B cell (primary cell): ENCODE results near the gene AHNAK. TPM values are rescaled to one million over a fixed set of nuclear protein-coding genes. Genes with fewer than 3 reads are reported as not detected.

Experiments used
- ATAC-seq: fragments of 200-7000 bp; cut with Tn5 transposase; one replicate; pipeline ENCODE4 v1.10.0; 2021; ENCODE audit warnings: low read depth, mild to moderate bottlenecking, moderate number of reproducible peaks, moderate library complexity
- CTCF ChIA-PET: fragments of 350-600 bp; sonication (Branson Sonifier 250); formaldehyde crosslinking; loops from one replicate; lab custom pipeline; 2021; ENCODE audit warnings: antibody characterized with exemption, inconsistent platforms; lab: Charles Lee
- POLR2A ChIA-PET: fragments of 350-600 bp; sonication (Branson Sonifier 250); formaldehyde crosslinking; loops from one replicate; lab custom pipeline; 2021; ENCODE audit warnings: antibody characterized with exemption; lab: Charles Lee
- DNase-seq: peaks from one replicate; pipeline ENCODE4 v3.0.0; 2013
- H2AFZ ChIP-seq: 2 replicates; pipeline ENCODE4 v1.6.1; 2012; ENCODE audit warnings: mild to moderate bottlenecking, low read depth, low read length; ENCODE audit not compliant: insufficient read depth, poor library complexity, severe bottlenecking
- H3K27ac ChIP-seq, 2 donors: 1 replicate in 1 of 2; 2 replicates in 1 of 2; pipeline ENCODE4 v1.5.1; 2012 to 2013; ENCODE audit warnings: low read length in 2 of 2, mild to moderate bottlenecking in 2 of 2, moderate library complexity in 1 of 2
- H3K27me3 ChIP-seq, 4 experiments: fragments of 200-600 bp in 1 of 4; sonication (generic) in 1 of 4; replicated peaks in 1 of 4; 1 replicate in 2 of 4; 2 replicates in 2 of 4; pipeline versions ENCODE4 v1.6.1 to v1.7.0; 2013 to 2016; ENCODE audit warnings: low read length in 3 of 4, mild to moderate bottlenecking in 2 of 4, mixed read lengths in 1 of 4, moderate library complexity in 1 of 4; ENCODE audit not compliant: insufficient read depth in 4 of 4, control insufficient read depth in 3 of 4; ENCODE audit errors: control extremely low read depth in 1 of 4
- H3K36me3 ChIP-seq, 2 experiments: replicated peaks in 1 of 2; 1 replicate in 1 of 2; 2 replicates in 1 of 2; pipeline versions ENCODE4 v1.6.1 to v1.7.1; 2013; ENCODE audit warnings: low read length in 1 of 2; ENCODE audit not compliant: insufficient read depth in 2 of 2, control insufficient read depth in 1 of 2; ENCODE audit errors: control extremely low read depth in 1 of 2, extremely low read depth in 1 of 2
- H3K4me1 ChIP-seq, 2 donors: fragments of 200-600 bp in 1 of 2; sonication (generic) in 1 of 2; 1 replicate in 1 of 2; 2 replicates in 1 of 2; pipeline versions ENCODE4 v1.5.1 to v1.6.1; 2013 to 2017; ENCODE audit warnings: low read length in 2 of 2; ENCODE audit not compliant: control insufficient read depth in 2 of 2, insufficient read depth in 2 of 2
- H3K4me2 ChIP-seq: replicated peaks from 2 replicates; pipeline ENCODE3; 2012; ENCODE audit warnings: mild to moderate bottlenecking, low read depth, low read length; ENCODE audit not compliant: poor library complexity, severe bottlenecking
- H3K4me3 ChIP-seq, 5 experiments: fragments of 200-600 bp in 1 of 5; sonication (generic) in 1 of 5; 1 replicate in 3 of 5; 2 replicates in 2 of 5; pipeline versions ENCODE4 v1.5.1 to v1.7.0; 2011 to 2016; ENCODE audit warnings: low read length in 4 of 5, mild to moderate bottlenecking in 4 of 5, low read depth in 2 of 5, control low read depth in 1 of 5, moderate library complexity in 1 of 5; ENCODE audit not compliant: insufficient read depth in 1 of 5; ENCODE audit errors: control extremely low read depth in 1 of 5, extremely low read depth in 1 of 5
- H3K79me2 ChIP-seq: fragments of 200-600 bp; sonication (generic); one replicate; pipeline ENCODE4 v1.6.0; 2016; ENCODE audit warnings: low read length; ENCODE audit not compliant: control insufficient read depth, insufficient read depth
- H3K9ac ChIP-seq: fragments of 200-600 bp; sonication (generic); 2 replicates; pipeline ENCODE4 v1.6.1; 2017; ENCODE audit warnings: mild to moderate bottlenecking, low read length, moderate library complexity
- H3K9me3 ChIP-seq, 3 donors: one replicate each; pipeline versions ENCODE4 v1.6.1 to v1.7.1; 2013; ENCODE audit warnings: low read length in 2 of 3; ENCODE audit not compliant: control insufficient read depth in 2 of 3, insufficient read depth in 1 of 3; ENCODE audit errors: control extremely low read depth in 1 of 3
- H4K20me1 ChIP-seq: 2 replicates; pipeline ENCODE4 v1.6.0; 2012; ENCODE audit warnings: mild to moderate bottlenecking, low read length; ENCODE audit not compliant: insufficient read depth, control insufficient read depth, poor library complexity, severe bottlenecking
- H3K27ac Mint-ChIP-seq: one replicate; pipeline ENCODE4 v1.8.0; 2021; ENCODE audit warnings: mixed read lengths
- H3K27me3 Mint-ChIP-seq: one replicate; pipeline ENCODE4 v1.8.0; 2021; ENCODE audit warnings: mixed read lengths
- H3K4me1 Mint-ChIP-seq: one replicate; pipeline ENCODE4 v1.8.0; 2021; ENCODE audit warnings: mixed read lengths
- H3K4me3 Mint-ChIP-seq: one replicate; pipeline ENCODE4 v1.8.0; 2021; ENCODE audit warnings: mixed read lengths
- H3K9me3 Mint-ChIP-seq: one replicate; pipeline ENCODE4 v1.8.0; 2022; ENCODE audit warnings: mixed read lengths; ENCODE audit not compliant: insufficient read depth
- EZH2 ChIP-seq: IDR thresholded peaks from 2 replicates; pipeline ENCODE4 v1.6.1; 2012; ENCODE audit warnings: borderline replicate concordance, low read depth, mild to moderate bottlenecking, moderate library complexity, low read length; ENCODE audit not compliant: insufficient read depth, poor library complexity, severe bottlenecking
- WGBS: methylation state at CpG from one replicate; pipeline ENCODE4 v1.1.5; 2013; ENCODE audit warnings: missing lambda C conversion rate; ENCODE audit not compliant: insufficient coverage; 5-methylcytosine and 5-hydroxymethylcytosine counted together
- intact Hi-C: fragments of 100-400 bp; cut with micrococcal nuclease; formaldehyde crosslinking; loops from one replicate; pipeline ENCODE4 v1.10.0; 2022
- polyA plus RNA-seq: library from polyadenylated mRNA; depleted of rRNA; stranded (reverse); fragments of >200 nt; gene quantifications from 2 replicates; pipeline ENCODE4 v1.2.3, GENCODE V29; 2012
- total RNA-seq, 2 donors: library from RNA; stranded (reverse); fragments of 120-200 nt in 1 of 2; gene quantifications; 1 replicate in 1 of 2; 2 replicates in 1 of 2; pipeline versions ENCODE4 v1.2.3 to v1.2.4, GENCODE V29; 2013 to 2022
- TF ChIP-seq, protein P1 (sequence below): fragments of 200-600 bp; IDR thresholded peaks from one replicate; pipeline ENCODE4 v1.8.0; 2022; ENCODE audit warnings: antibody characterized with exemption, mild to moderate bottlenecking

AHNAK gene
- total and polyA plus RNA-seq, 2 donors (not counting 1 experiment from before 2014, with no cell fraction given), result 63.7 to 229 TPM

GRCh38 chr11:62461740-62462507, 84.7 kb downstream of the AHNAK start:
- no peaks in the 10 kb centered on the region for H3K36me3 ChIP-seq
- no peak overlapping the region for H3K9ac ChIP-seq
- no peaks in the 10 kb centered on the region for H3K9me3 ChIP-seq
- no peaks in the 10 kb centered on the region for H3K27me3 ChIP-seq
- no peak overlapping the region for H3K4me2 ChIP-seq
- Mint-ChIP-seq H3K4me3 (no peak overlapping the region), H3K27ac (no peak overlapping the region), H3K27me3 (no peaks in the 10 kb centered on the region), H3K9me3 (no peaks in the 10 kb centered on the region), H3K4me1 (peaks cover 17% of the 10 kb centered on the region)
- CTCF ChIA-PET, result interaction anchor here (0.7 to 3.4 kb wide), 3 partner anchors 34 to 574 kb away, joined by 3 to 12 read pairs (median 5); no protein-coding TSS in a partner anchor
- DNase-seq (no peak), ATAC-seq (no peak)
- TF ChIP-seq EZH2, result no peak
- TF ChIP-seq, protein P1, sequence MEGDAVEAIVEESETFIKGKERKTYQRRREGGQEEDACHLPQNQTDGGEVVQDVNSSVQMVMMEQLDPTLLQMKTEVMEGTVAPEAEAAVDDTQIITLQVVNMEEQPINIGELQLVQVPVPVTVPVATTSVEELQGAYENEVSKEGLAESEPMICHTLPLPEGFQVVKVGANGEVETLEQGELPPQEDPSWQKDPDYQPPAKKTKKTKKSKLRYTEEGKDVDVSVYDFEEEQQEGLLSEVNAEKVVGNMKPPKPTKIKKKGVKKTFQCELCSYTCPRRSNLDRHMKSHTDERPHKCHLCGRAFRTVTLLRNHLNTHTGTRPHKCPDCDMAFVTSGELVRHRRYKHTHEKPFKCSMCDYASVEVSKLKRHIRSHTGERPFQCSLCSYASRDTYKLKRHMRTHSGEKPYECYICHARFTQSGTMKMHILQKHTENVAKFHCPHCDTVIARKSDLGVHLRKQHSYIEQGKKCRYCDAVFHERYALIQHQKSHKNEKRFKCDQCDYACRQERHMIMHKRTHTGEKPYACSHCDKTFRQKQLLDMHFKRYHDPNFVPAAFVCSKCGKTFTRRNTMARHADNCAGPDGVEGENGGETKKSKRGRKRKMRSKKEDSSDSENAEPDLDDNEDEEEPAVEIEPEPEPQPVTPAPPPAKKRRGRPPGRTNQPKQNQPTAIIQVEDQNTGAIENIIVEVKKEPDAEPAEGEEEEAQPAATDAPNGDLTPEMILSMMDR, result no peak
- no peaks in the 10 kb centered on the region for H4K20me1 ChIP-seq
- POLR2A ChIA-PET, result interaction anchor here (0.6 kb wide), 1 partner anchor 10 kb away, joined by 5 read pairs; no protein-coding TSS in a partner anchor
- H3K79me2 ChIP-seq, result no peaks in the 10 kb centered on the region
- no peak overlapping the region for H3K4me3 ChIP-seq
- H3K4me1 ChIP-seq, result peaks cover 0 to 8% of the 10 kb centered on the region in 2 donors
- WGBS, result 62% methylated on average over 4 of the region's 15 CpGs
- H3K27ac ChIP-seq, result no peak overlapping the region
- H2AFZ ChIP-seq, result no peak overlapping the region
- intact Hi-C loops, result no loop called here

DNA sequence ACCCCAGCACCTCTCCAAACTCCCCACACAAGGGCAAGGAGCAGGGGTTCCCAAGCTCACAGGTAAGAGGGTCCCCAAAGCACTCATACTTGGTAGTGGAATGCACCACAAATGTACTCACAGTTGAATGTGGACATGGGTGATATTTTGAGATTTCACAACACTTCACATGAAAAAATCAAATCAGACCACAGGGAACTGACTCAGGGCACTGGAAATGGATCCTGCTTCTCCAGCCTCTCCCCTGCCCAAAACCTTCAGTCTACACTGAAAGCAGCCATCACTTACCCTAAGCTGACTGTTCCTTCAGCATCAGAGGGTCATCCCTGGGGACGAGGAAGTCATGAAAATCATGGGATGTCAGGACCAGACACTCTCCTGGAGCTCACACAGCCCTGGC, 87.5 kb downstream of the AHNAK start:
- Histone ChIP-seq H3K27me3 (no peaks in the 10 kb centered on the region), H4K20me1 (no peaks in the 10 kb centered on the region), H3K27ac (no peak overlapping the region), H3K9ac (no peak overlapping the region), H3K4me1 (no peaks in the 10 kb centered on the region), H3K9me3 (no peaks in the 10 kb centered on the region), H3K4me2 (no peak overlapping the region), H2AFZ (no peak overlapping the region), H3K4me3 (no peak overlapping the region), H3K36me3 (no peaks in the 10 kb centered on the region), H3K79me2 (no peaks in the 10 kb centered on the region)
- Mint-ChIP-seq H3K4me1 (peaks cover 12% of the 10 kb centered on the region), H3K4me3 (no peak overlapping the region), H3K9me3 (no peaks in the 10 kb centered on the region), H3K27ac (no peak overlapping the region), H3K27me3 (no peaks in the 10 kb centered on the region)
- DNase-seq (no peak), ATAC-seq (no peak)
- POLR2A ChIA-PET, result no interaction called here
- WGBS, result 100% methylated on average over 1 of the region's 1 CpG
- CTCF ChIA-PET, result interaction anchor here (1.4 kb wide), 1 partner anchor 15 kb away, joined by 6 read pairs; no protein-coding TSS in a partner anchor
- intact Hi-C loops, result no loop called here
- no peak for TF ChIP-seq EZH2
- TF ChIP-seq, protein P1, result no peak
